ENCODE results near the gene FUZ.

FUZ gene

DNA sequence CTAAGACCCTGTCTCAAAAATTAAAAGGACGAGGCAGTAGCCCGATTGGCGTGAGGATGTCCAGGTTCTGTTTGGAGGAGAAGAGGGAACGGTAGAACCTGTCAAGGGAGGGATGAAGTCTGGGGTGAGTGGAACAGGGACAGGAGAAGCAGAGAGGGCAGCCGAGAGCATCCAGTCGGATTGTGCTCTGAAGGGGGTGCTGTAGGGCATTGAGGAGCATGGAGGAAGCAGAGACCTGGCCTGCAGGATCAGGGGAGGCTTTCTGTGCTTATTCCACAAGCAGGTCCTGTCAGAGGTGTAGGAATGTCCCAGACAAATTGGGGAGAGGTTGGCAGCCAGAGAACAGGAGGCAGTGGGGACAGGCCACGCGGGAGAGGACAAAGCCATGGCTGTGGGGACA lies 32.2 kb downstream of the FUZ start:
- H3K36me3 ChIP-seq (ENCODE audit: insufficient read depth, low read length) = peaks cover 17% of the 10 kb centered on the region; the same call in 1 of the 2 replicates
- H3K9ac ChIP-seq (ENCODE audit: low read depth, low read length, poor library complexity, severe bottlenecking) = no peak overlapping the region
- H3K79me2 ChIP-seq (ENCODE audit: insufficient read depth, low read length) = no peaks in the 10 kb centered on the region
- H3K4me3 ChIP-seq (ENCODE audit: low read length, poor library complexity, severe bottlenecking) = no peak overlapping the region
- no peaks in the 10 kb centered on the region for H3F3A ChIP-seq (ENCODE audit: low read depth)
- no peaks in the 10 kb centered on the region for H3K9me2 ChIP-seq (replicated peaks; ENCODE audit: low read depth, low read length)
- no peak overlapping the region for H2AFZ ChIP-seq (ENCODE audit: low read length)
- no peaks in the 10 kb centered on the region for H3K9me3 ChIP-seq (ENCODE audit: insufficient read depth, low read depth, low read length)
- H4K20me1 ChIP-seq (ENCODE audit: insufficient read depth, low read length, poor library complexity, severe bottlenecking) = peaks cover 5% of the 10 kb centered on the region
- TF ChIP-seq CTCF (conservative IDR thresholded peaks at IDR 0.05; ENCODE audit: low read length) (no peak), EZH2phosphoT487 (IDR thresholded peaks at IDR 0.05; ENCODE audit: borderline replicate concordance) (no peak)
- H3K4me2 ChIP-seq (ENCODE audit: low read depth, low read length, poor library complexity, severe bottlenecking) = no peak overlapping the region
- no peaks in the 10 kb centered on the region for H3K4me1 ChIP-seq (ENCODE audit: insufficient read depth, low read length, poor library complexity, severe bottlenecking)
- H3K27me3 ChIP-seq (ENCODE audit: insufficient read depth, low read length, poor library complexity, severe bottlenecking) = no peaks in the 10 kb centered on the region

GRCh38 chr19:49779731-49780555 lies 33.1 kb downstream of the FUZ start:
- H3K9ac ChIP-seq (ENCODE audit: low read depth, low read length, poor library complexity, severe bottlenecking) = no peak overlapping the region
- no peaks in the 10 kb centered on the region for H3K9me2 ChIP-seq (replicated peaks; ENCODE audit: low read depth, low read length)
- TF ChIP-seq EZH2phosphoT487 (IDR thresholded peaks at IDR 0.05; ENCODE audit: borderline replicate concordance) (no peak), CTCF (conservative IDR thresholded peaks at IDR 0.05; ENCODE audit: low read length) (no peak)
- H3K4me1 ChIP-seq (ENCODE audit: insufficient read depth, low read length, poor library complexity, severe bottlenecking) = no peaks in the 10 kb centered on the region
- no peaks in the 10 kb centered on the region for H3K27me3 ChIP-seq (ENCODE audit: insufficient read depth, low read length, poor library complexity, severe bottlenecking)
- H3K79me2 ChIP-seq (ENCODE audit: insufficient read depth, low read length) = no peaks in the 10 kb centered on the region
- peaks cover 17% of the 10 kb centered on the region; the same call in 1 of the 2 replicates for H3K36me3 ChIP-seq (ENCODE audit: insufficient read depth, low read length)
- H3K4me2 ChIP-seq (ENCODE audit: low read depth, low read length, poor library complexity, severe bottlenecking) = no peak overlapping the region
- peaks cover 5% of the 10 kb centered on the region for H4K20me1 ChIP-seq (ENCODE audit: insufficient read depth, low read length, poor library complexity, severe bottlenecking)
- H3K9me3 ChIP-seq (ENCODE audit: insufficient read depth, low read depth, low read length) = no peaks in the 10 kb centered on the region
- H2AFZ ChIP-seq (ENCODE audit: low read length) = no peak overlapping the region
- H3F3A ChIP-seq (ENCODE audit: low read depth) = no peaks in the 10 kb centered on the region
- H3K4me3 ChIP-seq (ENCODE audit: low read length, poor library complexity, severe bottlenecking) = no peak overlapping the region

- no peak overlapping the region for H3K9ac ChIP-seq (ENCODE audit: low read depth, low read length, poor library complexity, severe bottlenecking)
- no peak overlapping the region for H3K4me3 ChIP-seq (ENCODE audit: low read length, poor library complexity, severe bottlenecking)
- H3K79me2 ChIP-seq (ENCODE audit: insufficient read depth, low read length) = peaks cover 9% of the 10 kb centered on the region; the same call in 1 of the 2 replicates
- no peaks in the 10 kb centered on the region for H3K27me3 ChIP-seq (ENCODE audit: insufficient read depth, low read length, poor library complexity, severe bottlenecking)
- H3K9me2 ChIP-seq (replicated peaks; ENCODE audit: low read depth, low read length) = no peaks in the 10 kb centered on the region
- no peaks in the 10 kb centered on the region for H3K36me3 ChIP-seq (ENCODE audit: insufficient read depth, low read length)
- H3F3A ChIP-seq (ENCODE audit: low read depth) = no peaks in the 10 kb centered on the region
- peaks cover 5% of the 10 kb centered on the region for H4K20me1 ChIP-seq (ENCODE audit: insufficient read depth, low read length, poor library complexity, severe bottlenecking)
- H3K4me2 ChIP-seq (ENCODE audit: low read depth, low read length, poor library complexity, severe bottlenecking) = no peak overlapping the region
- no peaks in the 10 kb centered on the region for H3K9me3 ChIP-seq (ENCODE audit: insufficient read depth, low read depth, low read length)
- TF ChIP-seq CTCF (conservative IDR thresholded peaks at IDR 0.05; ENCODE audit: low read length) (no peak), EZH2phosphoT487 (IDR thresholded peaks at IDR 0.05; ENCODE audit: borderline replicate concordance) (no peak)
- H2AFZ ChIP-seq (ENCODE audit: low read length) = no peak overlapping the region
- H3K4me1 ChIP-seq (ENCODE audit: insufficient read depth, low read length, poor library complexity, severe bottlenecking) = no peaks in the 10 kb centered on the region
Measured at GRCh38 chr19:49776371-49776764, 36.7 kb downstream of the FUZ start.

Measured in Loucy (cell line).